Measurements from ENCODE around the gene MALSU1.

The MALSU1 gene

GRCh38 chr7:23356168-23356567 is 57.0 kb downstream of the MALSU1 start:
- Histone ChIP-seq H3K27ac (ENCODE audit: low read depth, low read length) (no peak overlapping the region), H3K9me2 (replicated peaks; ENCODE audit: control insufficient read depth, low read length) (no peaks in the 10 kb centered on the region), H3K36me3 (ENCODE audit: control insufficient read depth, low read length) (peaks cover 73% of the 10 kb centered on the region), H3K4me3 (ENCODE audit: low read length) (no peak overlapping the region), H4K20me1 (ENCODE audit: control insufficient read depth, insufficient read depth, low read depth, low read length) (no peaks in the 10 kb centered on the region), H3K9me3 (ENCODE audit: control insufficient read depth, insufficient read depth, low read length) (no peaks in the 10 kb centered on the region), H3K4me1 (ENCODE audit: control insufficient read depth, low read length) (peaks cover 59% of the 10 kb centered on the region), H3K27me3 (ENCODE audit: control insufficient read depth, low read length) (no peaks in the 10 kb centered on the region), H3F3A (ENCODE audit: control insufficient read depth, insufficient read depth) (peaks cover 15% of the 10 kb centered on the region), H3K79me2 (ENCODE audit: control insufficient read depth, low read length) (peaks cover 72% of the 10 kb centered on the region), H3K4me2 (ENCODE audit: low read length) (no peak overlapping the region)
- TF ChIP-seq EZH2phosphoT487 (IDR thresholded peaks at IDR 0.05; ENCODE audit: borderline replicate concordance, low read length) (no peak), CTCF (IDR thresholded peaks at IDR 0.05; ENCODE audit: low read depth, low read length, poor library complexity, severe bottlenecking) (no peak)

- no peaks in the 10 kb centered on the region for H3K9me2 ChIP-seq (replicated peaks; ENCODE audit: control insufficient read depth, low read length)
- H3F3A ChIP-seq (ENCODE audit: control insufficient read depth, insufficient read depth): peaks cover 21% of the 10 kb centered on the region
- H4K20me1 ChIP-seq (ENCODE audit: control insufficient read depth, insufficient read depth, low read depth, low read length): no peaks in the 10 kb centered on the region
- peaks cover 76% of the 10 kb centered on the region for H3K79me2 ChIP-seq (ENCODE audit: control insufficient read depth, low read length)
- no peaks in the 10 kb centered on the region for H3K27me3 ChIP-seq (ENCODE audit: control insufficient read depth, low read length)
- no peak overlapping the region for H3K4me3 ChIP-seq (ENCODE audit: low read length)
- H3K9me3 ChIP-seq (ENCODE audit: control insufficient read depth, insufficient read depth, low read length): no peaks in the 10 kb centered on the region
- peaks cover 73% of the 10 kb centered on the region for H3K36me3 ChIP-seq (ENCODE audit: control insufficient read depth, low read length)
- H3K4me2 ChIP-seq (ENCODE audit: low read length): no peak overlapping the region
- H3K4me1 ChIP-seq (ENCODE audit: control insufficient read depth, low read length): peaks cover 65% of the 10 kb centered on the region
- TF ChIP-seq EZH2phosphoT487 (IDR thresholded peaks at IDR 0.05; ENCODE audit: borderline replicate concordance, low read length) (no peak), CTCF (IDR thresholded peaks at IDR 0.05; ENCODE audit: low read depth, low read length, poor library complexity, severe bottlenecking) (no peak)
- no peak overlapping the region for H3K27ac ChIP-seq (ENCODE audit: low read depth, low read length)
Observed at GRCh38 chr7:23356726-23357125, 57.6 kb downstream of the MALSU1 start.

- peaks cover 72% of the 10 kb centered on the region for H3K4me1 ChIP-seq (ENCODE audit: control insufficient read depth, low read length)
- no peak overlapping the region for H3K4me3 ChIP-seq (ENCODE audit: low read length)
- peak overlapping the region; percentile 13 for H3K4me2 ChIP-seq (ENCODE audit: low read length)
- H3F3A ChIP-seq (ENCODE audit: control insufficient read depth, insufficient read depth): peaks cover 25% of the 10 kb centered on the region
- no peaks in the 10 kb centered on the region for H3K27me3 ChIP-seq (ENCODE audit: control insufficient read depth, low read length)
- no peaks in the 10 kb centered on the region for H3K9me3 ChIP-seq (ENCODE audit: control insufficient read depth, insufficient read depth, low read length)
- peaks cover 76% of the 10 kb centered on the region for H3K36me3 ChIP-seq (ENCODE audit: control insufficient read depth, low read length)
- no peaks in the 10 kb centered on the region for H4K20me1 ChIP-seq (ENCODE audit: control insufficient read depth, insufficient read depth, low read depth, low read length)
- H3K9me2 ChIP-seq (replicated peaks; ENCODE audit: control insufficient read depth, low read length): no peaks in the 10 kb centered on the region
- peaks cover 79% of the 10 kb centered on the region for H3K79me2 ChIP-seq (ENCODE audit: control insufficient read depth, low read length)
- TF ChIP-seq EZH2phosphoT487 (IDR thresholded peaks at IDR 0.05; ENCODE audit: borderline replicate concordance, low read length) (no peak), CTCF (IDR thresholded peaks at IDR 0.05; ENCODE audit: low read depth, low read length, poor library complexity, severe bottlenecking) (peak; percentile 60)
- peak overlapping the region; percentile 36 for H3K27ac ChIP-seq (ENCODE audit: low read depth, low read length)
Observed at GRCh38 chr7:23357190-23358093, 58.3 kb downstream of the MALSU1 start.

All from DOHH2 (cell line).